ENCODE data around the gene KCTD17. TPM values are rescaled to one million over a fixed set of nuclear protein-coding genes. Genes with fewer than 3 reads are reported as not detected.
A peak's percentile ranks its signal among the peaks of the same experiment; 100 is the strongest.

The KCTD17 gene
- total RNA-seq, 1 donor from 2014 or later: 17.5 TPM

DNA sequence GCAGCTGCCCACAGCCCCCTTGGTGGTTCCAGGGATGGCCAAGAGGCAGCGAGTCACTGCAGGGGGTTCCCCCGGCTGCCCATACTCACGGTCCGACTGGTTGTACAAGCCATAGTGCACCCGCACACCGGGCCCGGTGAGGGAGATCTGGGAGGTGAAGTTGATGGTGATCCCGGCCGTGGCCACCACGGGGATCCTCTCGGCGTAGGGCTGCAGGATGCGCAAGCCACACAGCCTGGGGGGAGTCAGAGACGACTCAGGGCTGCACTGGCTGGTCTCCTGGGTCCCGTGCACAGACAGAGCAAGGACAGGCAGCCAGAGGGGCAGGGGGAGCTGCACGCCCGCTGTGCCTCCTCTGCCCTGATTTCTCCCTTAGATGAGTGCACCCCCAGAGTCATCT is 23.5 kb downstream of the KCTD17 start:
- H3K27ac ChIP-seq: no peak overlapping the region
- no peak overlapping the region for H3K4me2 ChIP-seq
- no peak for TF ChIP-seq CTCF (IDR thresholded peaks at IDR 0.05)
- TF ChIP-seq EZH2phosphoT487 (IDR thresholded peaks at IDR 0.05): no peak
- TF ChIP-seq EZH2 (IDR thresholded peaks at IDR 0.05): no peak
- no peak overlapping the region for H3K4me3 ChIP-seq
- H3F3A ChIP-seq (ENCODE audit: low read depth): no peaks in the 10 kb centered on the region
- H3K4me1 Mint-ChIP-seq: peaks cover 3% of the 10 kb centered on the region
- DNase-seq (ENCODE audit: low spot score): no peak
- H3K36me3 Mint-ChIP-seq: no peaks in the 10 kb centered on the region
- no peak overlapping the region for H3K27ac Mint-ChIP-seq
- no peaks in the 10 kb centered on the region for H3K9me3 ChIP-seq (ENCODE audit: low read depth)
- no peak overlapping the region for H2AFZ ChIP-seq (replicated peaks)
- no peaks in the 10 kb centered on the region for H3K9me3 Mint-ChIP-seq
- no peaks in the 10 kb centered on the region for H3K36me3 ChIP-seq
- H4K20me1 ChIP-seq (ENCODE audit: low read depth): no peaks in the 10 kb centered on the region
- no peak overlapping the region for H3K4me3 Mint-ChIP-seq
- peaks cover 21% of the 10 kb centered on the region for H3K27me3 Mint-ChIP-seq (ENCODE audit: insufficient read depth, low read depth)
- no peaks in the 10 kb centered on the region for H3K4me1 ChIP-seq
- no peak overlapping the region for H3K9ac ChIP-seq
- H3K27me3 ChIP-seq: peaks cover 74% of the 10 kb centered on the region
- H3K79me2 ChIP-seq (ENCODE audit: low read depth): no peaks in the 10 kb centered on the region

- no peak overlapping the region for H3K27ac ChIP-seq
- H3K4me2 ChIP-seq: no peak overlapping the region
- H3K9me3 ChIP-seq (ENCODE audit: low read depth): no peaks in the 10 kb centered on the region
- no peaks in the 10 kb centered on the region for H3K36me3 ChIP-seq
- H3K4me3 ChIP-seq: no peak overlapping the region
- no peaks in the 10 kb centered on the region for H3K4me1 ChIP-seq
- no peaks in the 10 kb centered on the region for H3K79me2 ChIP-seq (ENCODE audit: low read depth)
- no peak overlapping the region for H3K27ac Mint-ChIP-seq
- peaks cover 65% of the 10 kb centered on the region for H3K27me3 ChIP-seq
- peaks cover 3% of the 10 kb centered on the region for H3K4me1 Mint-ChIP-seq
- H3K4me3 Mint-ChIP-seq: no peak overlapping the region
- no peaks in the 10 kb centered on the region for H3F3A ChIP-seq (ENCODE audit: low read depth)
- H3K9me3 Mint-ChIP-seq: no peaks in the 10 kb centered on the region
- no peak overlapping the region for H2AFZ ChIP-seq (replicated peaks)
- no peak overlapping the region for H3K9ac ChIP-seq
- H4K20me1 ChIP-seq (ENCODE audit: low read depth): no peaks in the 10 kb centered on the region
- no peaks in the 10 kb centered on the region for H3K36me3 Mint-ChIP-seq
- no peak for DNase-seq (ENCODE audit: low spot score)
- TF ChIP-seq CTCF (IDR thresholded peaks at IDR 0.05): no peak
- H3K27me3 Mint-ChIP-seq (ENCODE audit: insufficient read depth, low read depth): peaks cover 21% of the 10 kb centered on the region
These were observed 24.4 kb downstream of the KCTD17 start for GRCh38 chr22:37075822-37076433.

- peak; percentile 78 for DNase-seq (ENCODE audit: low spot score)
- peaks cover 51% of the 10 kb centered on the region for H3K27me3 ChIP-seq
- Mint-ChIP-seq H3K27me3 (ENCODE audit: insufficient read depth, low read depth) (peaks cover 24% of the 10 kb centered on the region), H3K27ac (peak overlapping the region; percentile 94), H3K36me3 (no peaks in the 10 kb centered on the region), H3K9me3 (no peaks in the 10 kb centered on the region), H3K4me1 (peaks cover 3% of the 10 kb centered on the region), H3K4me3 (no peak overlapping the region)
- H2AFZ ChIP-seq (replicated peaks): peak overlapping the region; percentile 32
- no peaks in the 10 kb centered on the region for H3F3A ChIP-seq (ENCODE audit: low read depth)
- H3K9ac ChIP-seq: no peak overlapping the region
- no peak overlapping the region for H3K27ac ChIP-seq
- H3K9me3 ChIP-seq (ENCODE audit: low read depth): no peaks in the 10 kb centered on the region
- no peak overlapping the region for H3K4me2 ChIP-seq
- no peaks in the 10 kb centered on the region for H3K4me1 ChIP-seq
- no peak overlapping the region for H3K4me3 ChIP-seq
- H3K79me2 ChIP-seq (ENCODE audit: low read depth): no peaks in the 10 kb centered on the region
- H3K36me3 ChIP-seq: no peaks in the 10 kb centered on the region
- H4K20me1 ChIP-seq (ENCODE audit: low read depth): no peaks in the 10 kb centered on the region
- TF ChIP-seq EZH2 (IDR thresholded peaks at IDR 0.05) (no peak), CTCF (IDR thresholded peaks at IDR 0.05) (peak; percentile 100)
These were observed 26.4 kb downstream of the KCTD17 start for GRCh38 chr22:37077802-37078448.
